IMR-90 (cell line): Measurements from ENCODE around the gene ERVK3-1. TPM values are rescaled to one million over a fixed set of nuclear protein-coding genes. Genes with fewer than 3 reads are reported as not detected.
A peak's percentile ranks its signal among the peaks of the same experiment; 100 is the strongest.

Experiments used
- ATAC-seq: fragments of 200-7000 bp; cut with Tn5 transposase; 2 replicates; pipeline ENCODE4 v1.9.1; 2020; ENCODE audit warnings: low read depth, mild to moderate bottlenecking, moderate library complexity
- BruUV-seq: library from RNA; stranded (reverse); fragments of 400-500 nt; replicated peaks from 2 replicates; lab custom pipeline; 2021; lab: Mats Ljungman, UMichigan
- CTCF ChIA-PET: fragments of 300-600 bp; formaldehyde crosslinking; extraction: SDS; loops from one replicate; lab custom pipeline; 2021; ENCODE audit warnings: antibody characterized with exemption; lab: Yijun Ruan, JAX
- POLR2A ChIA-PET: fragments of 300-600 bp; sonication (Branson Sonifier 250); formaldehyde crosslinking; loops from one replicate; lab custom pipeline; 2022; ENCODE audit warnings: antibody characterized with exemption; ENCODE audit not compliant: unreplicated experiment; lab: Charles Lee
- DNase-seq: peaks from one replicate; pipeline ENCODE4 v3.0.0; 2013
- H2AFZ ChIP-seq: replicated peaks from 2 replicates; pipeline ENCODE3; 2013; ENCODE audit warnings: low read length, mild to moderate bottlenecking; ENCODE audit not compliant: poor library complexity
- H2AK5ac ChIP-seq: 2 replicates; pipeline ENCODE4 v1.6.1; 2013; ENCODE audit warnings: low read depth, low read length, inconsistent platforms
- H2AK9ac ChIP-seq: replicated peaks from 2 replicates; pipeline ENCODE3; 2013; ENCODE audit warnings: mild to moderate bottlenecking, low read depth, low read length, moderate library complexity; ENCODE audit not compliant: poor library complexity
- H2BK120ac ChIP-seq: 2 replicates; pipeline ENCODE4 v1.6.1; 2013; ENCODE audit warnings: low read depth, low read length, inconsistent platforms
- H2BK15ac ChIP-seq: 3 replicates; pipeline ENCODE4 v1.6.1; 2013; ENCODE audit warnings: low read depth, low read length, inconsistent platforms
- H2BK20ac ChIP-seq: 2 replicates; pipeline ENCODE4 v1.6.1; 2013; ENCODE audit warnings: low read depth, mild to moderate bottlenecking, inconsistent platforms, low read length, moderate library complexity
- H2BK5ac ChIP-seq: 2 replicates; pipeline ENCODE4 v1.6.1; 2013; ENCODE audit warnings: mild to moderate bottlenecking, low read depth, low read length, inconsistent platforms; ENCODE audit not compliant: poor library complexity, severe bottlenecking
- H3K14ac ChIP-seq: replicated peaks from 2 replicates; pipeline ENCODE4 v1.6.1; 2013; ENCODE audit warnings: low read depth, low read length, inconsistent platforms
- H3K18ac ChIP-seq: 2 replicates; pipeline ENCODE4 v1.6.1; 2013; ENCODE audit warnings: low read depth, low read length, control low read depth
- H3K23ac ChIP-seq: 2 replicates; pipeline ENCODE4 v1.6.1; 2013; ENCODE audit warnings: low read depth, low read length, inconsistent platforms
- H3K27ac ChIP-seq: 2 replicates; pipeline ENCODE4 v1.5.1; 2013; ENCODE audit warnings: mild to moderate bottlenecking, control low read depth, low read length; ENCODE audit not compliant: insufficient read depth
- H3K27me3 ChIP-seq: 2 replicates; pipeline ENCODE4 v1.6.1; 2013; ENCODE audit warnings: low read length; ENCODE audit not compliant: control insufficient read depth, insufficient read depth
- H3K36me3 ChIP-seq: 2 replicates; pipeline ENCODE4 v1.6.1; 2013; ENCODE audit warnings: low read length, mixed read lengths; ENCODE audit not compliant: control insufficient read depth, insufficient read depth
- H3K4ac ChIP-seq: 2 replicates; pipeline ENCODE4 v1.6.1; 2013; ENCODE audit warnings: low read depth, low read length, inconsistent platforms
- H3K4me1 ChIP-seq: 2 replicates; pipeline ENCODE4 v1.6.1; 2013; ENCODE audit warnings: low read length, mixed read lengths; ENCODE audit not compliant: control insufficient read depth, insufficient read depth
- H3K4me2 ChIP-seq: 2 replicates; pipeline ENCODE4 v1.6.1; 2013; ENCODE audit warnings: low read depth, mild to moderate bottlenecking, control low read depth, low read length, moderate library complexity
- H3K4me3 ChIP-seq: 2 replicates; pipeline ENCODE4 v1.5.1; 2013; ENCODE audit warnings: low read depth, mild to moderate bottlenecking, control low read depth, low read length, moderate library complexity; ENCODE audit not compliant: insufficient read depth
- H3K56ac ChIP-seq: 2 replicates; pipeline ENCODE4 v1.6.1; 2013; ENCODE audit warnings: low read length, inconsistent platforms; ENCODE audit not compliant: insufficient read depth; ENCODE audit errors: extremely low read depth
- H3K79me1 ChIP-seq, 2 experiments: 2 replicates each; pipeline ENCODE4 v1.6.1; 2013; ENCODE audit warnings: low read length in 2 of 2, inconsistent platforms in 1 of 2, low read depth in 1 of 2
- H3K9ac ChIP-seq: 2 replicates; pipeline ENCODE4 v1.6.1; 2013; ENCODE audit warnings: low read depth, low read length, control low read depth
- H3K9me1 ChIP-seq: 2 replicates; pipeline ENCODE4 v1.6.1; 2013; ENCODE audit warnings: low read length, inconsistent platforms; ENCODE audit not compliant: insufficient read depth
- H3K9me3 ChIP-seq: 2 replicates; pipeline ENCODE4 v1.6.1; 2013; ENCODE audit warnings: low read length; ENCODE audit not compliant: control insufficient read depth, insufficient read depth
- H4K20me1 ChIP-seq: 2 replicates; pipeline ENCODE4 v1.6.1; 2013; ENCODE audit warnings: low read length, inconsistent platforms; ENCODE audit not compliant: insufficient read depth
- H4K5ac ChIP-seq: 2 replicates; pipeline ENCODE4 v1.6.1; 2013; ENCODE audit warnings: mild to moderate bottlenecking, low read depth, low read length, control low read depth
- H4K8ac ChIP-seq, 2 experiments: 2 replicates each; pipeline ENCODE4 v1.6.1; 2013; ENCODE audit warnings: low read depth in 2 of 2, low read length in 2 of 2, control low read depth in 1 of 2, inconsistent platforms in 1 of 2
- H4K91ac ChIP-seq: 2 replicates; pipeline ENCODE4 v1.6.1; 2013; ENCODE audit warnings: low read depth, low read length, inconsistent platforms; ENCODE audit not compliant: insufficient read depth
- BHLHE40 ChIP-seq: fragments of 150-350 bp; IDR thresholded peaks from 2 replicates; pipeline ENCODE4 v1.6.1; 2016; ENCODE audit warnings: mild to moderate bottlenecking, low read depth, low read length
- MAFK ChIP-seq: IDR thresholded peaks from 2 replicates; pipeline ENCODE4 v1.6.1; 2012; ENCODE audit warnings: low read depth, low read length, improper control_type of control experiment
- MAZ ChIP-seq: IDR thresholded peaks from 2 replicates; pipeline ENCODE4 v1.6.1; 2012; ENCODE audit warnings: low read depth, mild to moderate bottlenecking, low read length, improper control_type of control experiment, moderate library complexity, borderline replicate concordance
- MXI1 ChIP-seq: IDR thresholded peaks from 2 replicates; pipeline ENCODE4 v1.6.1; 2012; ENCODE audit warnings: low read depth, mild to moderate bottlenecking, low read length, moderate library complexity, borderline replicate concordance
- POLR2A ChIP-seq: IDR thresholded peaks from 2 replicates; pipeline ENCODE4 v1.6.1; 2012; ENCODE audit warnings: mild to moderate bottlenecking, low read depth, low read length
- RAD21 ChIP-seq: IDR thresholded peaks from 2 replicates; pipeline ENCODE4 v1.6.1; 2012; ENCODE audit warnings: low read length, improper control_type of control experiment
- RCOR1 ChIP-seq: IDR thresholded peaks from 2 replicates; pipeline ENCODE4 v1.6.1; 2012; ENCODE audit warnings: mild to moderate bottlenecking, low read length, improper control_type of control experiment; ENCODE audit not compliant: insufficient replicate concordance
- RFX5 ChIP-seq: IDR thresholded peaks from 2 replicates; pipeline ENCODE4 v1.8.0; 2012; ENCODE audit warnings: low read depth, mild to moderate bottlenecking, low read length, moderate library complexity
- SMC3 ChIP-seq: fragments of 150-350 bp; IDR thresholded peaks from 2 replicates; pipeline ENCODE4 v1.6.1; 2016; ENCODE audit warnings: low read depth, mild to moderate bottlenecking, antibody characterized with exemption, low read length, moderate library complexity
- USF2 ChIP-seq: fragments of 150-350 bp; IDR thresholded peaks from 2 replicates; pipeline ENCODE4 v1.6.1; 2017; ENCODE audit warnings: mild to moderate bottlenecking, antibody characterized with exemption, low read length, low read depth
- WGBS, 2 experiments: methylation state at CpG; one replicate each; pipeline versions ENCODE4 v1.1.5 to v1.1.7; 2013; ENCODE audit warnings: missing lambda C conversion rate in 2 of 2; ENCODE audit not compliant: insufficient read length in 1 of 2; ENCODE audit errors: extremely low coverage in 2 of 2; 5-methylcytosine and 5-hydroxymethylcytosine counted together
- dilution Hi-C: fragments of 300-500 bp; cut with HindIII; formaldehyde crosslinking; loops from one replicate; pipeline ENCODE4 v1.14.3; 2018; ENCODE audit warnings: low sequenced_read_pairs; ENCODE audit not compliant: unreplicated experiment
- in situ Hi-C: fragments of 300-500 bp; cut with MboI; formaldehyde crosslinking; loops from 3 replicates; pipeline ENCODE4 v1.14.3; 2019; ENCODE audit warnings: low sequenced_read_pairs, inconsistent platforms, mixed read lengths
- intact Hi-C: fragments of 100-400 bp; cut with micrococcal nuclease; formaldehyde crosslinking; loops from 2 replicates; pipeline ENCODE4 v1.10.0; 2022
- polyA plus RNA-seq, 3 experiments: library from polyadenylated mRNA; depleted of rRNA; stranded (reverse); fragments of >200 nt; gene quantifications; 2 replicates each; pipeline ENCODE4 v1.2.3, GENCODE V29; 2012; ENCODE audit warnings: low replicate concordance in 1 of 3
- total RNA-seq: library from RNA; depleted of rRNA; stranded (reverse); fragments of >200 nt; gene quantifications from 2 replicates; pipeline ENCODE4 v1.2.3, GENCODE V29; 2012

ERVK3-1 gene
- total and polyA plus RNA-seq, 2 of the 4 experiments (the other 2 are of a cell fraction) = 33.0 to 39.3 TPM

- DNase-seq = no peak
- Histone ChIP-seq H3K79me1 (peaks cover 36 to 56% of the 10 kb centered on the region in 2 experiments), H3K27me3 (no peaks in the 10 kb centered on the region), H3K36me3 (peaks cover 32% of the 10 kb centered on the region), H2BK20ac (no peak overlapping the region), H3K4me3 (no peak overlapping the region), H3K14ac (no peak overlapping the region), H4K8ac (no peak overlapping the region), H3K23ac (no peak overlapping the region), H2AK5ac (no peak overlapping the region), H2BK5ac (no peak overlapping the region), H2BK15ac (no peak overlapping the region), H4K20me1 (peaks cover 10% of the 10 kb centered on the region), H2AK9ac (peak overlapping the region; percentile 61), H3K9me3 (peaks cover 39% of the 10 kb centered on the region), H3K56ac (no peak overlapping the region), H3K18ac (no peak overlapping the region), H2BK120ac (no peak overlapping the region), H3K4me1 (0 out of 2 replicates have a peak, but pooled peaks cover 2% of the 10 kb centered on the region), H2AFZ (no peak overlapping the region), H3K4ac (no peak overlapping the region), H3K9ac (no peak overlapping the region), H3K9me1 (peaks cover 8% of the 10 kb centered on the region; the same call in 1 of the 2 replicates), H4K91ac (no peak overlapping the region), H3K27ac (no peak overlapping the region), H3K4me2 (no peak overlapping the region), H4K5ac (no peak overlapping the region)
- no peak for ATAC-seq
- dilution Hi-C loops = no loop called here
- no CpG with 5 or more reads among the region's 7 CpGs for WGBS, 2 experiments
- TF ChIP-seq SMC3 (no peak), USF2 (no peak), POLR2A (no peak), RFX5 (no peak), RCOR1 (no peak), MAFK (no peak), RAD21 (no peak), MXI1 (no peak), MAZ (no peak), BHLHE40 (no peak)
- in situ Hi-C loops = no loop called here
- ChIA-PET CTCF (no interaction called here), POLR2A (no interaction called here)
- intact Hi-C loops = loop anchor here (5.0 kb wide), 1 partner anchor 95 kb away; the partner anchor contains the start of gene ZNF274
- BruUV-seq = no TSS peak
Measured at GRCh38 chr19:58277197-58277596, 28.0 kb upstream of the ERVK3-1 start.
